Suprapubic skin (tissue), 4 donors: ENCODE results near the gene TNK2. TPM values are rescaled to one million over a fixed set of nuclear protein-coding genes. Genes with fewer than 3 reads are reported as not detected.
"Not testable (repeated sequence)": the region's sequence is repeated elsewhere in the genome, so short reads cannot be mapped to it uniquely, and the experiment has no call there.

Experiments
- DNase-seq, 2 donors: peaks; one replicate each; pipeline ENCODE4 v3.0.0-alpha.2; 2019; ENCODE audit warnings: low spot score in 2 of 2
- H3K27ac ChIP-seq: fragments of 200-600 bp; sonication (generic); one replicate; pipeline ENCODE4 v1.5.1; 2019
- H3K27me3 ChIP-seq: fragments of 200-600 bp; sonication (generic); one replicate; pipeline ENCODE4 v1.5.1; 2019
- H3K36me3 ChIP-seq: fragments of 200-600 bp; sonication (generic); one replicate; pipeline ENCODE4 v1.5.1; 2019
- H3K4me1 ChIP-seq: fragments of 200-600 bp; sonication (generic); one replicate; pipeline ENCODE4 v1.5.1; 2019
- H3K4me3 ChIP-seq: fragments of 200-600 bp; sonication (generic); one replicate; pipeline ENCODE4 v1.5.1; 2019; ENCODE audit warnings: mild to moderate bottlenecking
- H3K9me3 ChIP-seq: fragments of 200-600 bp; sonication (generic); one replicate; pipeline ENCODE4 v1.5.1; 2019
- CTCF ChIP-seq, 2 donors: fragments of 200-600 bp in 1 of 2; fragments of 450-650 bp in 1 of 2; sonication (generic) in 1 of 2; IDR thresholded peaks; one replicate each; pipeline ENCODE4 v1.5.1; 2016 to 2019; ENCODE audit warnings: antibody characterized with exemption in 2 of 2, mild to moderate bottlenecking in 1 of 2, moderate library complexity in 1 of 2
- EP300 ChIP-seq: sonication (generic); formaldehyde crosslinking; IDR thresholded peaks from one replicate; pipeline ENCODE4 v1.6.1; 2017; ENCODE audit warnings: antibody characterized with exemption
- POLR2A ChIP-seq, 2 donors: fragments of 450-650 bp; IDR thresholded peaks; one replicate each; pipeline ENCODE4 v1.6.1; 2017; ENCODE audit warnings: antibody characterized with exemption in 2 of 2, mild to moderate bottlenecking in 2 of 2, moderate library complexity in 2 of 2
- POLR2AphosphoS5 ChIP-seq, 3 donors: sonication (generic); formaldehyde crosslinking; IDR thresholded peaks; one replicate each; pipeline ENCODE4 v1.6.1; 2017; ENCODE audit warnings: antibody characterized with exemption in 3 of 3
- WGBS: methylation state at CpG from one replicate; pipeline ENCODE4 v1.1.5; 2018; 5-methylcytosine and 5-hydroxymethylcytosine counted together
- total RNA-seq, 4 donors: library from RNA; depleted of rRNA; stranded (reverse); fragments of >200 nt; gene quantifications; one replicate each; pipeline ENCODE4 v1.1.0, GENCODE V29; 2016

Gene TNK2
- total RNA-seq, 4 donors from 2014 or later, result 52.4 to 101 (median 70.0) TPM

- H3K27me3 ChIP-seq, result peaks cover 26% of the 10 kb centered on the region
- H3K9me3 ChIP-seq, result no peaks in the 10 kb centered on the region
- no peak for DNase-seq
- H3K4me3 ChIP-seq, result no peak overlapping the region
- no peaks in the 10 kb centered on the region for H3K36me3 ChIP-seq
- H3K4me1 ChIP-seq, result no peaks in the 10 kb centered on the region
- WGBS, result 92% methylated on average over 28 of the region's 47 CpGs
- no peak for TF ChIP-seq POLR2AphosphoS5 (IDR thresholded peaks at IDR 0.05)
- TF ChIP-seq EP300, result no peak
- TF ChIP-seq CTCF (IDR thresholded peaks at IDR 0.05), result no peak
- TF ChIP-seq POLR2A (IDR thresholded peaks at IDR 0.05), result no peak
- no peak overlapping the region for H3K27ac ChIP-seq
Observed at GRCh38 chr3:195825857-195826804, 82.2 kb downstream of the TNK2 start.

- no peaks in the 10 kb centered on the region for H3K36me3 ChIP-seq
- no peak overlapping the region for H3K27ac ChIP-seq
- WGBS, result 64% methylated on average over 10 of the region's 15 CpGs
- no peaks in the 10 kb centered on the region for H3K4me1 ChIP-seq
- no peak for TF ChIP-seq EP300
- no peak for TF ChIP-seq POLR2A (IDR thresholded peaks at IDR 0.05)
- no peak for TF ChIP-seq CTCF (IDR thresholded peaks at IDR 0.05)
- TF ChIP-seq POLR2AphosphoS5 (IDR thresholded peaks at IDR 0.05), result no peak
- H3K4me3 ChIP-seq, result no peak overlapping the region
- DNase-seq, result no peak
- no peaks in the 10 kb centered on the region for H3K9me3 ChIP-seq
- peaks cover 30% of the 10 kb centered on the region for H3K27me3 ChIP-seq
Observed at GRCh38 chr3:195825191-195825588, 83.2 kb downstream of the TNK2 start.

GRCh38 chr3:195824425-195825190, 83.7 kb downstream of the TNK2 start:
- H3K4me1 ChIP-seq, H3K27ac ChIP-seq: not testable (repeated sequence)
- 40% methylated on average over 1 of the region's 13 CpGs for WGBS

GRCh38 chr3:195823999-195824398, 84.4 kb downstream of the TNK2 start:
- Histone ChIP-seq H3K9me3 (no peaks in the 10 kb centered on the region), H3K27ac (no peak overlapping the region), H3K36me3 (no peaks in the 10 kb centered on the region), H3K4me3 (no peak overlapping the region), H3K4me1 (no peaks in the 10 kb centered on the region), H3K27me3 (peaks cover 30% of the 10 kb centered on the region)
- TF ChIP-seq POLR2A (IDR thresholded peaks at IDR 0.05), result no peak
- TF ChIP-seq EP300, result no peak
- TF ChIP-seq CTCF (IDR thresholded peaks at IDR 0.05), result no peak
- TF ChIP-seq POLR2AphosphoS5 (IDR thresholded peaks at IDR 0.05), result no peak
- whole genome bisulfite sequencing, result 46% methylated on average over 13 of the region's 13 CpGs
- no peak for DNase-seq

More at GRCh38 chr3:195824425-195825190, 83.7 kb downstream of the TNK2 start:
- not testable (repeated sequence) for H3K4me3 ChIP-seq, H3K36me3 ChIP-seq, H3K9me3 ChIP-seq, DNase-seq
- peaks cover 30% of the 10 kb centered on the region for H3K27me3 ChIP-seq

- TF ChIP-seq POLR2A (IDR thresholded peaks at IDR 0.05) (no peak), POLR2AphosphoS5 (IDR thresholded peaks at IDR 0.05) (no peak), EP300 (no peak), CTCF (IDR thresholded peaks at IDR 0.05) (no peak)
- no peaks in the 10 kb centered on the region for H3K4me1 ChIP-seq
- DNase-seq, result no peak
Observed at GRCh38 chr3:195823280-195823679, 85.1 kb downstream of the TNK2 start.

More at GRCh38 chr3:195823280-195823679, 85.1 kb downstream of the TNK2 start:
- 25% methylated on average over 6 of the region's 10 CpGs for WGBS
- peaks cover 30% of the 10 kb centered on the region for H3K27me3 ChIP-seq
- H3K36me3 ChIP-seq, result no peaks in the 10 kb centered on the region
- no peak overlapping the region for H3K27ac ChIP-seq
- no peak overlapping the region for H3K4me3 ChIP-seq
- H3K9me3 ChIP-seq, result no peaks in the 10 kb centered on the region
